ENCODE measurements around the gene CERS3. TPM values are rescaled to one million over a fixed set of nuclear protein-coding genes. Genes with fewer than 3 reads are reported as not detected.

Gene CERS3
- total and polyA plus RNA-seq, 2 donors = 0.11 to 2.3 TPM

DNA sequence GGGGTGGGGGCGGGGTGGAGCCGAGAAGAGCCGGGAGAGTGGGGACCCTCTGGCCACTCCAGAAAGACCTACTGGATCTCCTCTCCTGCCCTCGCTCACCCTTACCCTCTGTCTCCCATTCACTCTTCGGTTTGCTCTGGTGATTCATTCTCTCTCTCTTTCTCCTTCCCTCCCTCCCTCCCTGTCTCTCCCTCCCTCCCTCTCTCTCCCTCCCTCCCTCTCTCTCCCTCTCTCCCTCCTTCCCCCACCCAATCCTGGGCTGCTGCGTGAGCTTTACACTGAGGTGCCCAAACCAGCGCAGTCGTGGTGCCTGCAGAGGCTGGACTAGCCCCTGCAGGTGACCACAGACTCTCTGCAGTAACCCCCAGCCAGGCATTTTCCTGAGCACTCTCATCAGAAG, 154.8 kb downstream of the CERS3 start:
- no peak for DNase-seq (ENCODE audit: extremely low spot score)
- no peaks in the 10 kb centered on the region for H3K36me3 ChIP-seq (ENCODE audit: insufficient read depth)
- H3K4me3 ChIP-seq (ENCODE audit: low read depth, low read length) = peak overlapping the region; percentile 51
- H3K27ac ChIP-seq (ENCODE audit: low read depth) = no peak overlapping the region
- 11% methylated on average over 8 of the region's 8 CpGs for WGBS
- no peaks in the 10 kb centered on the region for H3K4me1 ChIP-seq (ENCODE audit: insufficient read depth)

DNA sequence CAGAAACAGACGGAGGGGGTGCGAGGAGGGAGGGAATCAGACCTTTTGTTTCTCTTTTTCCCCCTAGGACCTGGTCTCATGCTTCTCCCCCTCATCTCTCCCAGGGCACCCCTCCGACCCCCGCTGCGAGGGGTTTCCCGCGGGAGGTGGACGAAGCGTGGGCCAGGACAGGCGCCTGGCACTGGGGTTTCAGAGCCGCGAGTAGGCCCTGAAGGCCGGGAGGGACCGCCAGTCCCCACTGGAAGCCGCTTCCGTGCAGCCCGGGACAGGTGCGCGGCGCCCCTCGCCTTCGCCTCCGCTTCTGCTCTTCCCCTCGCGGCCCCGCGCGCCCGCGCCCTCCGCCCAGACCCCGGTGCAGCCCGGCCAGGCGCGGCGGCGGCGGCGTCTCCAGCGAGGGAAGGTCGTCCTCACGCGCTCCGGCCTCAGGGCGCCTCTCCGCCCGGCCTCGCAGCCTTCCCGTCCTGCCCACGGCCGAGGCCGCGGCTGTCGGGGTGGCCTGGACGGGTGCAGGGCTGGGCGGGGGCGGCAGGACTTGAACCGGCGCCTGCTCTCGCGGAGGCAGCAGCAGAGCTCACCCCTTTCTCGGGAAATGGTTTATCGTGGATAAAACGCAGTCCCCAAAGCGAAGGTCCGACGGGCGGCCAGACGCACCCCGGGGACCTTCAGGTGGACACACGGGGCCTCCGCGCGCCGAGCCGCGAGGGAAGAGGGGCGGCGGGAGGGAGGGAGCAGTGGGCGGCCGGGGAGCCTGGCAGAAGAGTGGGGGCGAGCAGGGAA, 155.4 kb downstream of the CERS3 start:
- DNase-seq (ENCODE audit: extremely low spot score) = no peak
- Histone ChIP-seq H3K36me3 (ENCODE audit: insufficient read depth) (no peaks in the 10 kb centered on the region), H3K4me1 (ENCODE audit: insufficient read depth) (no peaks in the 10 kb centered on the region), H3K4me3 (ENCODE audit: low read depth, low read length) (peak overlapping the region; percentile 51), H3K27ac (ENCODE audit: low read depth) (no peak overlapping the region)
- 3% methylated on average over 80 of the region's 82 CpGs for WGBS

DNA sequence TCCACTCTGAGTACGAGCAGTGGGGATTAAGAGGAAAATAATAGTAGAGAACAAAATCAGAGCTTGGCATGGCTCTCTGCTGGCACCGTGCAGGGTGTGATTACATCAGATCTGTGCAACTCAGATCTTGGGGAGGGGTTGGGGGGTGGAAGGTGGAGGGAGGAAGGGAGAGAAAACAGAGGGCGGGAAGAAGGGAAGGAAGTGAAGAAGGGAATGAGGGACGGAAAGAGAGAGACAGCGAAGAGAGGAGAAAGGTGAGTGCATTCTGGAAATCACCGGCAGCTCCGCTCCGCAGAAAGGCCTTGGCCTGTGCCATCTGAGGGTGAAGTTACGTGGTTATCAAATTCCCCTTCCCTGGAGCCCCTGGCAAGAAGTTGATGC, 156.0 kb downstream of the CERS3 start:
- DNase-seq (ENCODE audit: extremely low spot score) = no peak
- H3K36me3 ChIP-seq (ENCODE audit: insufficient read depth) = no peaks in the 10 kb centered on the region

DNA sequence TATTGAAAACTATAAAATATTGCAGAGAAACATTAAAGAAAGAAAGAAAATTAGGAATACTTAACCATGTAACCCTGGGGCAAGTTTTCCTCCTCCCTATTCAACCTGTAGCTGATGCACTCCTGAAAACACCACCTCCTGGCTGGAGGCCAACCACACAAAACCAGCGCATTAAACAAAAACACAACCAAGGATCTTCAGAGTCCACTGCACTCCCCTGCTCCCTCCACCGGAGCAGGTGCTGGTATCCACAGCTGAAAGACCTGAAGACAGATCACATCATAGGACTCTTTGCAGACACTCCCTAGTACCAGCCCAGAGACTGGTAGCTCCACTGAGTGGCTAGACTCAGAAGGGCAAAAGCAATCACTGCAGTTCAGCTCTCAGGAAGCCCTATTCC, 173.4 kb downstream of the CERS3 start:
- Histone ChIP-seq H3K4me1 (ENCODE audit: insufficient read depth) (no peaks in the 10 kb centered on the region), H3K36me3 (ENCODE audit: insufficient read depth) (no peaks in the 10 kb centered on the region), H3K27ac (ENCODE audit: low read depth) (no peak overlapping the region), H3K4me3 (ENCODE audit: low read depth, low read length) (no peak overlapping the region)
- no peak for DNase-seq (ENCODE audit: extremely low spot score)
- 73% methylated on average over 2 of the region's 2 CpGs for WGBS

More for the DNA sequence above, 156.0 kb downstream of the CERS3 start:
- Histone ChIP-seq H3K4me1 (ENCODE audit: insufficient read depth) (no peaks in the 10 kb centered on the region), H3K4me3 (ENCODE audit: low read depth, low read length) (peak overlapping the region; percentile 51), H3K27ac (ENCODE audit: low read depth) (no peak overlapping the region)
- WGBS = 22% methylated on average over 9 of the region's 9 CpGs

DNA sequence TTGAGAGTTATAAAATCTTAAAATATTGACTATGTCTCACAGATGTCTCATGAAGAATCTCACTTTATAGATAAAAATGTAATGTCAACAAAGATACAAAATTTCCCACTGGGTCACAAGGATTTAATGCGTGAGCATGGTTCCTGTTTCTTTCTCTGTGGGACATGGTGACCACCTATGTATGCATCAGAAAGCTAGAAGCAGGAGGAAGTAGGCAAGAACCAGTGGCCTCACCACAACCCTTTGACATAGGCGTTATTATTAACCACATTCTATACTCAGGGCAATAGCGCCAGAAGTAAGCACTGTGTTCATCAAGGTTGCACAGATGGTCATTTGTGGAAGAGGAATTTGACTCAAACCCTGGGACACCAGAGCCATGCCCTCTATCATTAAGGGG, 175.3 kb downstream of the CERS3 start:
- H3K36me3 ChIP-seq (ENCODE audit: insufficient read depth) = no peaks in the 10 kb centered on the region
- 86% methylated on average over 3 of the region's 3 CpGs for WGBS

DNA sequence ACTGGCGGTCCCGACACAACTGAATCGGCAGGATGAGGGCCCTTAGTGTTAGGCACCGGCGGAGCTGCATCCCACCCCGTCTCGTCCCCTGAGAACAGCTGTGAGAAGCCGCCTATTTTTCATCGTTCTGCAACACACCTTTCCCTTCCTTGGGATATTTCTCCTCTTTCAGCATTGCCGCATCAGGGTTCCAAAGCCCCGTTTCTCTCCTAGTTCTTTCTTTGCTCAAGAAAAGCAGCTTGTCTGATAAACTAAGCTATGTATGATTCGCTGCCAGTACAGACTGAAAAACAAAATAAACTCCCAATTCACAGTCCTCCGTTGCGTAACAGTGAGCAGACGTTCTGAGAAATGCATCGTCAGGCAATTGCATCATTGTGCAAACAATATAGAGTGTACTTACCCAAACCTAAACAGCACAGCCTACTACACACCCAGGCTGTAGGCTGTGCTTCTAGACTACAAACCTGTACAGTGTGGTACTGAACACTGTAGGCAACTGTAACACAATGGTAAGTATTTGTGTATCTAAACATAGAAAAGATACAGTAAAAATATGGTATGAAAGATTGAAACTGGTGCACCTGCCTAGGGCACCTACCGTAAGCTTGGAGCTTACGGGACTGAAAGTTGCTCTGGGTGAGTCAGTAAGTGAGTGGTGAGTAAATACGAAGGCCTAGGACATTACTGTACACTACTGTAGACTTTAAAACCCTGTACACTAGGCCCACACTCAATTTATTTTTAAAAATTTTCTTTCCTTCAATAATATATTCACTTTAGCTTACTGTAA, 178.1 kb downstream of the CERS3 start:
- 20% methylated on average over 19 of the region's 19 CpGs for WGBS
- DNase-seq (ENCODE audit: extremely low spot score) = peak; percentile 64
- no peaks in the 10 kb centered on the region for H3K36me3 ChIP-seq (ENCODE audit: insufficient read depth)
- H3K4me1 ChIP-seq (ENCODE audit: insufficient read depth) = no peaks in the 10 kb centered on the region
- peak overlapping the region; percentile 53 for H3K4me3 ChIP-seq (ENCODE audit: low read depth, low read length)
- H3K27ac ChIP-seq (ENCODE audit: low read depth) = peak overlapping the region; percentile 77

More for the DNA sequence above, 175.3 kb downstream of the CERS3 start:
- Histone ChIP-seq H3K4me3 (ENCODE audit: low read depth, low read length) (no peak overlapping the region), H3K27ac (ENCODE audit: low read depth) (no peak overlapping the region), H3K4me1 (ENCODE audit: insufficient read depth) (no peaks in the 10 kb centered on the region)
- DNase-seq (ENCODE audit: extremely low spot score) = no peak

Small RNAs within 50 kb of the gene (small RNA-seq; reads per million reads assigned to genes)
- gene RNU6-181P (not detected), gene RNU6-322P (not detected)

Other genes starting within 250 kb of the CERS3 start
- gene ADAMTS17, start 187.0 kb downstream of the CERS3 start, total RNA-seq = 10.7 TPM
- 2.8 TPM for gene ADAMTS17, start 187.0 kb downstream of the CERS3 start, polyA plus RNA-seq
- gene LINS1, start 73.2 kb upstream of the CERS3 start, total RNA-seq = 52.4 TPM
- 11.1 TPM for gene LINS1, start 73.2 kb upstream of the CERS3 start, polyA plus RNA-seq
- gene ASB7, start 73.6 kb upstream of the CERS3 start, total RNA-seq = 16.5 TPM
- 8.5 TPM for gene ASB7, start 73.6 kb upstream of the CERS3 start, polyA plus RNA-seq